Left renal pelvis (tissue), 4 donors: ENCODE measurements around the gene FBRS. TPM values are rescaled to one million over a fixed set of nuclear protein-coding genes. Genes with fewer than 3 reads are reported as not detected.

ENCODE experiments used
- DNase-seq, 4 donors: peaks; one replicate each; pipeline ENCODE4 v3.0.0-alpha.2; 2013; ENCODE audit warnings: low read depth in 4 of 4, low spot score in 3 of 4
- polyA plus RNA-seq, 4 donors: library from polyadenylated mRNA; unstranded; fragments of 120-200 nt; gene quantifications; one replicate each; pipeline ENCODE4 v1.2.1, GENCODE V29; 2013; ENCODE audit not compliant: insufficient read length in 4 of 4

The FBRS gene
- polyA plus RNA-seq, 4 donors: 45.4 to 85.1 (median 52.8) TPM

GRCh38 chr16:30641378-30641982, 16.8 kb upstream of the FBRS start:
- no peak for DNase-seq

- no peak for DNase-seq
Observed at GRCh38 chr16:30644334-30644830, 13.8 kb upstream of the FBRS start.

DNA sequence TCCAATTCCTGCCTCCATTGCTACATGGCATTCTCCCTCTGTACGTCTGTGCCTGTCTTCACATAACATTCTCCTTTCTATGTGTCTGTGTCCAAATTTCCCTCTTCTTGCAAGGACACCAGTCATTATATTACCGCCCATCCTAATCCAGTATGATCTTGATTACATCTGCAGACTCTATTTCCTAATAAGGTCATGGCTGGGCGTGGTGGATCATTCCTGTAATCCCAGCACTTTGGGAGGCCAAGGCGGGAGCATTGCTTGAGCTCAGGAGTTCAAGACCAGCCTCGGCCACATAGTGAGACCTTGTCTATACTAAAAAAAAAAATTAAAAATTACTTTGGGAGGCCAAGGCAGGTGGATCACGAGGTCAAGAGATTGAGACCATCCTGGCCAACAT, 12.5 kb upstream of the FBRS start:
- DNase-seq: no peak

- DNase-seq: no peak
Observed at GRCh38 chr16:30647274-30647571, 11.0 kb upstream of the FBRS start.

DNA sequence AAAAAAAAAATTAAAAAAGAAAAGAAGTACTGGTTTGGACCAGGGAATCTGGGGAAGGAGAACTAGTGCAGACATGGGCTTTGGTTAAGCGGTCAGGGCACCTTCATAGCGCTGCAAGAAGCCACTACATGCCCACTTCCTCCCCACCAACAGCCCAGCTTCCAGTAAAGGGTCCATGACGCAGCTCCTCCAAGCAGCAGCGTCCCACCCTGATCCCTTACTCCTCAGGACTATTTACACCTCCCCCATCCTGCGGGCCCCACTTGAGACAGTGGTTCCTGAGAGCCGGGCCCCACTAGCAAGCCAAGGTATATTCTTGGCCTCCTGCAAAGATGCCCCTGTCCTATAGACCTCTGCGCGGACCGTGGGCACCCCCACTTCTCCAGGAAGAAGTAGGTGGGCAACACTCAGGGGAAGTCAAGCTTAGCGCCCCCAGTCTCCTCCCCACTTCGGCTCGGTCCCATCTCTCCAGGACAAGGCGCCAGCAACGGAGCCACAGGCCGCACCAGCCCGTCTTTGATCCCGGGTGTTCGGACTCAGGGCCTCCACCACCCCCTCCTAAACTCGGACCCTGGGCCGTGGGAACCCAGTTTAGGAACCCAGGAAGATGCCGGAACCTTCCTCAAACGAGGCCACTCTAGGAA, 8.4 kb upstream of the FBRS start:
- no peak for DNase-seq

- DNase-seq: peak; percentile 99 to 100 (median 100)
Observed at GRCh38 chr16:30650369-30651123, 7.7 kb upstream of the FBRS start, which contains the start of gene PRR14. Gene PRR14, plus strand, starts transcription at chr16:30650960. Its CDS starts 686 bp downstream, at chr16:30651646.

DNA sequence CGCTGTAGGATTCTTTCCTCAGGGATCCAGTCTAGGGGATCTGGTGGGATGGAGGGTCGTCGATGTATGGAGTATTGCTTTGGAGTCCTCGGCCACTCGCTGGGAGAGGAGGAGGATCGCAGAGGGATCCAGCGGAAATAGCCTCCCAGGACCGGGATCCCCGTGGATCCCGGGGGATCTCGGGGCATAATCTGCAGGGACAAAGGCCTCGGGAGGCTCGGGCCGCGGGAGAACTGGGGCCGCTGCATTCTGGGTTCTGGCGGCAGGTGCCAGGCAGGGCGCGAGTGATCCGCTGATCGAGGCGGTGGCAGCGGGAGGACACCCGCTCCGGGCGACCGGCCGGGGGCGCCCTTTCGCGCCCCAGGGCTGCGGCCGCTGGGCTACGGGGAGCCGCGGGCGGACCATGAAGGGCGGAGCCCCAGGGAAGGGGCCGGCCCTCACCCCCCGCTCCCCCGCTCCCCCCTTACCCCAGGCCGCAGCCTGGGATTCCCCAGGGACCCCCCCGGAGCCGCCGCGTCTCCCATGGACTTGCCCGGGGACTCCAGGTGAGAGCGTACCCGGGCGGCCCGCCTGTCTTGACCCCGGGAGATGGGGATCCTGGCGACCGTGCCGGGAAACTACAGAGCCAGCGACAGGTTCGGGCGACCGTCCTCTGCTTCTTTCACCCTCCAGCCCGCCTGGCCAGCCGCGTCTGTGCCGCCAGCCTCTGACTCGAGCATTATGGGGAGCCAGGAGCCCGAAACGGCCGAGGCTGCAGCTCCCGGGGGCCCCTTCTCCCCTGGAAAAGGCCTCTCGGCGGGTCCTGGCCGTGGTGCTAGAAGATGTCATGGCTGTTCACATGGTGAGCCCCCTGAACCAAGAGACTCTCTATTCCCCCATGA, 6.9 kb upstream of the FBRS start:
- peak in 1 of 4 donors; percentile 29 for DNase-seq

DNA sequence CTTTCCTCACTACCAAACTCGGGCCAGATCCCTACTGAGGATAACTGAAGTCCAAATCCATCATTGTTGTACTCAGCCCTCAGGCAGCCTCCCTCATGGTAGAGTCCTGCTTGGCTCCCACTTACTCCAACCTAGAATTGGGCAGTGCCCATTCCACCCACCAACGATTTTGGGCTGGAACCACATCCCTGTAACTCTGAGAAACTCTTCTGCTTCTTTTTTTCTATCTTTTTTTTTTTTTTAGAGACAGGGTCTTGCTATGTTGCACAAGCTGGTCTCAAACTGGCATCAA, 6.3 kb upstream of the FBRS start:
- DNase-seq: no peak

DNA sequence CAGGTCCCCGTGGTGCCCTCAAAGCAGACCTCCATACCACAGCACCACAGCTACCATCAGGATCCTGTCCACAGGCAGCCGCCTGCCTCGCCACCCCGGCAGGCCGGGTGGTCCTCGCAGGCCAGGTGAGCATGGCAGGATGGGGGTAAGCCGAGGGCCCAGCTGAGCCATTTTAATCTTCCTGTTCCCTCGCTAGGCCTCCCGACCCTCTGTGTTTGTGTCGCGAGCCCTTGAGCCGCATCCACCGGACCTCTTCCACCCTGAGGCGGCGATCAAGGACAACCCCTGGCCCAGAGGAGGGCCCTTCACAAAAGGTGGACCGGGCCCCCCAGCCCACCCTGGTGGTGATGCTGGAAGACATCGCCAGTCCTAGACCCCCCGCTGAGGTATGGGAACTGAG, 5.5 kb upstream of the FBRS start:
- no peak for DNase-seq

DNA sequence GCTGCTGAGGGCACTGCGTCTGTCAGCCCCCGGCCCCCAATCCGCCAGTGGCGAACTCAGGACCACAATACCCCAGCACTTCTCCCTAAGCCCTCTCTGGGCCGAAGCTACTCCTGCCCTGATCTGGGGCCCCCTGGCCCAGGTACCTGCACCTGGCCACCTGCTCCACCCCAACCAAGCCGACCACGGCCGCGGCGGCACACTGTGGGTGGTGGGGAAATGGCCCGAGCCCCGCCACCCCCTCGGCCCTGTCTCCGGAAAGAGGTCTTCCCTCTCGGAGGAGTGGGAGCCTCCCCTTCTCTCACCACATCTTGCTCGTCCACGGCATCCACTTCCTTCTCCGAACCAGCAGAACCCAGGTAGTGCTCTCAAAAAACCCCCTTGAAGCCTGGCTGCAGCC, 3.4 kb upstream of the FBRS start:
- DNase-seq: no peak

- no peak for DNase-seq
Observed at GRCh38 chr16:30655815-30656347, 2.4 kb upstream of the FBRS start.

DNA sequence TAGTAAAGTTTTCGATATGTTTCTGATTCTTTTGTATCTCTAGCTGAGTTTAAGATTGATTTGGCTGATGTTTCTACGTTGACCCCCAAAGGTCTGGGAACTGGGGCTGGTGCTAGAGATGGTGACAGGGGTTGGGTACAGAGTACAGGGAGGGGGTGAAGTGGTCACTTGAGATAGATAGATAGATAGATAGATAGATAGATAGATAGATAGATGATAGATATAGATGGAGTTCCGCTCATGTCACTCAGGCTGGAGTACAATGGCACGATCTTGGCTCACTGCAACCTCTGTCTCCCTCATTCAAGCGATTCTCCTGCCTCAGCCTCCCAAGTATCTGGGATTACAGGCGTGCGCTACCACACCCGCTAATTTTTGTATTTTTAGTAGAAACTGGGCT, 1.8 kb upstream of the FBRS start:
- no peak for DNase-seq

DNA sequence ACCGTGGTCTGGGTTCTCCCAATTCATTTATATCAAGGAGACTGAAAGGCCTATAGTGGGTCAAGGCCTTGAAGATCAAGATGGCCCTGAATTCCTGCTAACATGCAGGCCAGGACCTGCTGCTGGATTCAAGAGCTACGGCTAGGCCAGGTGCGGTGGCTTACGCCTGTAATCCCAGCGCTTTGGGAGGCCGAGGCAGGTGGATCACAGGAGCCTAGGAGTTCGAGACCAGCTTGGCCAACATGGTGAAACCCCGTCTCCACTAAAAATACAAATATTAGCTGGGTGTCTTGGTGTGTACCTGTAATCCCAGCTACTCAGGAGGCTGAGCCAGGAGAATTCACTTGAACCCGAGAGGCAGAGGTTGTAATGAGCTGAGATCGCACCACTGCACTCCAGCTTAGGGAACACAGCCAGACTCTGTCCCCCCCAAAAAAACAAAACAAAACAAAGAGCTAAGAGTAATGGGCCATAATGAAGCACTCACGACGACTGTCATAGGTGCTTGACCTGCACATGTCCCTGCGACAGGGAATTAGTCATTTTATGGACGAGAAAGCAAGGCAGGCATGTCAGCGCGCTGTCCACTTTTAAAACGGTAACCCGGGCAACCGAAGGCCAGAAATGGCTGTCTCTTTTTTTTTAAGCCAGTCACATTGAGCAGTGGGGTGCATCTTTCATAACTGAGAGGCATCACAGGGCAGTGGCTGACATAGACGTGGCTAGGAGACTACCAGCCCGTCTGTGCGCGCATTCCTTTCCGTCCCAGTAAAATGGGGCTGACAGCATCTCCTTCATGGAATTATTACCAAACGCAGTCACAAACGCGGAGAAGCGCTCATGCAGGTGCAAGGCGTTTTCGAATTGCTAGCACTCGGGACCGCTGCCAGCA, 1.0 kb upstream of the FBRS start:
- no peak for DNase-seq

DNA sequence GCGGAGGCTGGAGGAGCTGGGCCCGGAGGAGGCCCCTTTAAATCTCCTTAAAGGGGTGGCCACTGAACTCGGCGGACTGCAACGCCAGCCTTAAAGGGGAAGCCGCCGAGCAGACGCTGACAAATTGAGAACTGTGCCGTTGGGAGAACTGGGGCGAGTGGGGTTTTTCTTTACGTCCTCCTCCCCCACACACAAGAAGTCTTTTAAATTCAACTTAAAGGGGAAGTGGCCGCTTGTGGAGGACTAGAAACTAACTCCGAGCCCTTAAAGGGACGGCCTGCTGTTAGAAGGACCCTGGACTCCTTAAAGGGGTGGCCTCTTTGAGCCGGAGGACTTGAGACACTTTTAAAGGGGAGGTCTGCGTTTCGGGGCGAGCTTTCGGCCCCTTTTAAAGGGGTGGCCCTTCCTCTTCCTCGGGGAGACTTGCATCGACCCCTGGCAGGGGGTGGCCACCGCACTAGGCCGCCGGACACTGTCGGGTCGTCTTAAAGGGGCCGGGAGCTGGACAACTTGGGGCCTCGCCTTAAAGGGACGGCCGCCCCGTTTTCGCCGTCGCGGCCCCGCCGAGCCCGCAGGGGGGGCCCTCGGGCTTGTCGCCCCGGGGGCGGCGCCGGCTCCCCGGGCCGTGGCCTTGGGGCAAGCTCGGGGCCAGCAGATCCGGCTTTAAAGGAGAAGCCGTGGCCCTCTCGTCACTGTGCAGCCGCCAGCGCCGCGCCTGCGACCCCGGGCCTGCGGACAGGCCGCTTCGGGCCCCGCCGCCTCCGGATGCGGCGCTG, 688 bp downstream of the FBRS start:
- peak in 3 of 4 donors; percentile 88 to 95 (median 90) for DNase-seq

DNA sequence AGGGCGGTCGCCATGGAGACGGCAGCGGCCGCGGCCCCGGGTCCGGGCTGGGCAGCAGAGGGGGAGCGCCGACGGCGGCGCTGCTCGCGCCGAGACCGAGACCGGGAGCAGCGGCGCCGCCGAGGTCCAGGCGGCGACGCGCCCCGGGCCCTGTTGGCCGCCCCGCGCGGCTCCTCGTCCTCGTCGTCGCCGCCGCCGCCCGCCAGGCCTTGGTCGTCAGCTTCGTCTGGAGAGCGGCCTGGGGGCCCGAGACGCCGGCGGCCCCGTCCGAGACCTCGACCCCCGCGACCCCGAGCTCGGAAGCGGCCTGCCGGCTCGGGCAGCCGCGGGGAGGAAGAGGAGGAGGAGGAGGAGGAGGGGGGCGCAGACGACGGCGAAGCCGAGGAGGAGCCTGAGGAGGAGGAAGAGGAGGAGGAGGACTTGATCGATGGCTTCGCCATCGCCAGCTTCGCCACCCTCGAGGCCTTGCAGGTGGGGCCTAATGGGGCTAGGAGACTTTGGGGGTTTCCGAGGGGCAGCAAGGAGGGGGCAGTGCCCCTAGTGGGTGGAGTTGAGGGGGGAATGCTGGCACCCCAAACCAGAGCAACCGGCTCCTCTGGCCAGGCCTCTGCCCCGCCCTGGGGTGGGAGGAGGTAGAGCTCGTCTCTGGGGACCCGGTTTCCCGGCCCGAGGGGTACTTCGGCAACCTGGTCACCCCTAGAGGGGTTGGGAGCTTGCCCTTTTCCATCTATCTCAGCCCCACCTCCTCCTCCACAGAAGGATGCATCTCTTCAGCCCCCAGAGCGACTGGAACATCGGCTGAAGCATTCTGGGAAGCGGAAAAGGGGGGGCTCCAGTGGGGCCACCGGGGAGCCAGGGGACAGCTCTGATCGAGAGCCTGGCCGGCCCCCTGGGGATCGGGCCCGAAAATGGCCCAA, 1.5 kb downstream of the FBRS start:
- peak in 1 of 4 donors; percentile 14 for DNase-seq

DNA sequence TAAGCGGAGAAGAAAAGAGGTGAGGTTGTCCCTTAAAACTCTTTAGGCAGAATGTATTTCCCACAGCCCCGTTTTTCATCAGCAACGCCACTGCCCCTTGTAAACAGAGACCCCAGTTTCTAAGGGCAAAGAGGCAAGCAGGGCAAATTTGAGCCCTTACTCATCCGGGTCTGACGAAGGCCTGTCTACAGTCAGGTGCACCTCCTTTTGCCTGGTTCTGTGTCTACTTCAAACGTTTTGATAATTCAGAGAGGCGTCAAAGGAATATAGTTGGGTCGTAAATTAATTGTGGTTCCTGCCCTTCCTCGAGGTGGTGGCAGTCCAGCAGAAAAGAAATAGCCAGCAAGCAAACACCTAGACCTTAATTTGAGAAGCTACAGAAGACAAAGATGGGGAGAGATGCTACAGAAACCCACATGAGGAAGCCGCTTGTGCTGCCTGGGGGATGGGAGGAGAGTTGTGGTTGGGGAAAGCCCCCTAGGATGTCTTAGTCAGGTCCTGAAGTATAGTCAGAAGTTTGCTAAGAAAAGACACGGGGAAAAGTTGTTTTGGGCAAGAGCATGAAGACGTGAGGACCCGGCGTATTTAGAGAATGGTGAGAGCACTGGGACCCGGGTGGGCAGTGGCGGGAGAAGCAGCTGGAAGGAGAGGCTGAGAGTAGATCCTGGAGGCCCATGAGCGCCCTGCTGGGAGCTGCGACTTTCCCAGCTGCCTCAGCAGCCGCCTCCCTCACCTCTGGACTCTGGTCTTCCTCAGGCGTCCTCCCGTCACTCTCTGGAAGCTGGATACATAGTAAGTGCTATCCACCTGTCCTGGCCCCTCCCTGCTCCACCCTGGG, 2.4 kb downstream of the FBRS start:
- DNase-seq: no peak

DNA sequence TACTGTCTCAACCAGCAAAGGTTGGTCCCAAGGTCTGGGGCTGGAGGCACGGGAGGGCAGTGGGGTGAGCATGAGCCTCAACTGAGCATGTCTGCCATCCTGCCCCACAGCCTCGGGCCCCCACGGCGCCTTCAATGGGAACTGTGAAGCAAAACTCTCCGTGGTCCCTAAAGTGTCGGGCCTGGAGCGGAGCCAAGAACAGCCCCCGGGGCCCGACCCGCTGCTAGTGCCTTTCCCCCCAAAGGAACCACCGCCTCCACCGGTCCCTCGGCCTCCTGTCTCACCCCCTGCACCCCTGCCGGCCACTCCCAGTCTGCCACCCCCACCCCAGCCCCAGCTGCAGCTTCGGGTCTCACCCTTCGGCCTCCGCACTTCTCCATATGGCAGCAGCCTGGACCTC, 4.2 kb downstream of the FBRS start:
- DNase-seq: no peak
